ENCODE measurements around the gene BAZ2B.

GRCh38 chr2:159573846-159574606 is 42.3 kb downstream of the BAZ2B start:
- TF ChIP-seq CTCF (IDR thresholded peaks at IDR 0.05; ENCODE audit: insufficient read depth, low read length, poor library complexity, severe bottlenecking): no peak
- no peak for TF ChIP-seq EZH2phosphoT487 (conservative IDR thresholded peaks at IDR 0.05; ENCODE audit: low read length)

Data from SU-DHL-6 (cell line).